ENCODE measurements around the gene CYP2W1.
"Not testable (repeated sequence)": the region's sequence is repeated elsewhere in the genome, so short reads cannot be mapped to it uniquely, and the experiment has no call there.

Gene CYP2W1

DNA sequence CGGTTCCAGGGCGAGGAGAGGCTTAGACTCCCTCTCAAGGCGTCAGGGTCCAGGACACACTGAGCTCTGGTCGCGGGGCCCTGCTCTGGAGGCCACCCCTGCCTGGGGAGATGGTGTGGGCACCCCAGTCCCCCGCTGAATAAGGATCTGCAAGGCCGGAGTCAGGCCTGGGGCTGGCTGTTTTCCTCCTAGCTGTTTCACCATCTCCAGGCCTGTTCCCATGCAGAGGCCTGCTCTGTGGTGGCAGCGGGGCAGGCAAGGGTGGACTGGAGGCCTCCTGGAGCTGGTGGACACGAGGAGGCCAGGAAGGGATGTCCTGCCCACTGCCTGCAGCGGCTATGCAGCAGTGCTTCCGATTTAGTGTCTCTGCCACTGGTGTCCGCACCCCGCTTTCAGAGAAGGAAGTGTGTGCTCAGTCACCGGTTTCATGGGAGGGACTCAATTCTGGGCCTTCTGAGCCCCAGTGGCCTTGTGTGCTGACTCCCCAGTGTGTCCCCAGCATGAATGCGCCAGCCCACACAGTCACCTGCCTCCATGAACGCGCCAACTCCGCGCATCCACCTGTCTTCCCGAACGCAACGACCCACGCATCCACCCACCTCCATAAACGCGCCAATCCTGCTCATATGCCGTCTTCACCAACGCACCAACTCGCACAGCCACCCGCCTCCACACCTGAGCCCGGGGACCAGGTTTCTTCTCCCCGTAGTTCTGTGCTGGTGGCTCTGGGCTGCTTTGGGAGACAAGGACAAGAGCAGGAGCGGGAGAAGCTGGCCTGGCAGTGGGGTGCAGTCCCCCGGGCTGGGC lies 46.9 kb downstream of the CYP2W1 start:
- no peak for ATAC-seq

DNA sequence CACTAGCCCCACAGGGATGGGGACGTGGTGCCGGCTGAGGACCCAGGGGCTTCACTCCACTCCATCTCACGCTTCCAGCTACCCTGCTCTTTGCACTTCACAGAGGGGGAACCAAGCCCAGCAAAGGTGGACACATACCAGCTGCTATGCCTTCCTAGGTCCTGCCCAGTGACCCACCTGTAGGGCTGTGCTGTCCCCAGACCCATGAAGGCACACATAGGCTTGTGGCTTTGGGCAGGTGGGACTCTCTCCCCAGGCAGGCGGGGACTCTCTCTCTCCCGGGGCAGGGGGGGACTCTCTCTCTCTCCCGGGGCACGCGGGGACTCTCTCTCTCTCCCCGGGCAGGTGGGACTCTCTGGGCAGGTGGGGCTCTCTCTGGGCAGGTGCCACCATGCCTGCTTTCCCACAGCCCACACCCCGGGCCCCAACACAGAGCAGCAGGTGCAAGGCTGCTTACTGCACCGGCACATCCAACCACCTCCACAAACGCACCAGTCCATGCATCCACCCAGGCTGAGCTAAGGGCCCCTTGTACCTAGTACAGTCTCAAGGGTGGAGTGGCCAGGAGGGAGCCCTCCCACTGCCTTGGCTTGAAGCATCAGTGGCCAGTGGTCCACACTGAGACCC lies 47.6 kb downstream of the CYP2W1 start:
- ATAC-seq, result no peak

DNA sequence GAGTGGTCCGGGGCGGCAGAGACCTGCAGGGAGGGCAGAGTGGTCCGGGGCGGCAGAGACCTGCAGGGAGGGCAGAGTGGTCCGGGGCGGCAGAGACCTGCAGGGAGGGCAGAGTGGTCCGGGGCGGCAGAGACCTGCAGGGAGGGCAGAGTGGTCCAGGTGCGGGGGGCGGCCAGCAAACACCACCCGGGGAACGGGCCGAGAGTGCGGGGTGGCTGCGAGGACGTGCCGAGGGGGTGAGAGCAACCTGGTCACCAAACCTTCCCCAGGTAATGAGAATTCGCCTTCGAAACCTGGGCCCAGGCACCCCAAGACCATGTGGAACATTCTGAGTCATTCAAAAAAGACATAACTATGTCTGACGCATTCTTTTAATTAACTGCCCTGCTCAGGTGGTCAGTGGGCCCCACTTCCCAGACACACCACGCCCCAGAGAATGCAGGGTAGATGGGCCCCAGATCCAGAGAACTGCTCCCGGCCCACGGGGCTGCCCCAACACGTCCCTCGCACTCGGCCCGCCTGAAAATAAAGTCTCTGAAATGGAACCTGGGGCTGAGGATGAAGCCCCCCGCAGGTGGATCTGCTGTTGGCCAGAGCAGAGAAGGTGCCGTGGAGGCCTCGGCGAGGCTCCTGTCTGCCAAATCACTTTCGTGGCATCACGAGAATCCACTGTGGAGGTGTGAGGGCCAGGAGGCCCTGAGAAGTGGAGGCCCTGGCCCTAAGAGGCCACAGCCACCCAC lies 48.9 kb downstream of the CYP2W1 start:
- no peak for ATAC-seq

DNA sequence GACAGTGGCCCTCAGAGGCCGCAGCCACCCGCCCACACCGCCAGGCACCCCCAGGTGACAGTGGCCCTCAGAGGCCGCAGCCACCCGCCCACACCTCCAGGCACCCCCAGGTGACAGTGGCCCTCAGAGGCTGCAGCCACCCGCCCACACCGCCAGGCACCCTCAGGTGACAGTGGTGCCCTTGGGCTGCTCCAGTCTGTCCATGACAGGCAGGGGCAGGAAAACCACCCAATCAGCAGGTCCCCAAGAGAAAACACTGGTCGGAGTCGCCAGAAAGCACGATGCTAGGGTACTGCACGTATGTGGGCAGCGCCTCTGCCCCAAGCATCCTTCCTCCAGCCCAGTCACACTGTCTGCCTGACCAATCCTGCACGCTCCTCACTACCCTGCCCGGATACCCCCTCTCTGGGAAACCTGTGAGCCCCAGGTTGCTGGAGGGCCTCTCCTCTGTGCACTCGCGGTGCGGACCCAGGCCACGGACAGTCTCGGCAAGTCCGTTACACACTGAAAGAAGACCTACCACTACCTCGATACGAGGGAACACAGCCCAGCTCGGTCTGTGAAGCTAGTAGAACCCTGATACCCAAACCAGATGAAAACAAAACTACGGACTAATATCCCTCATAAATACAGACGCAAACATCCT lies 49.7 kb downstream of the CYP2W1 start:
- ATAC-seq, result no peak

DNA sequence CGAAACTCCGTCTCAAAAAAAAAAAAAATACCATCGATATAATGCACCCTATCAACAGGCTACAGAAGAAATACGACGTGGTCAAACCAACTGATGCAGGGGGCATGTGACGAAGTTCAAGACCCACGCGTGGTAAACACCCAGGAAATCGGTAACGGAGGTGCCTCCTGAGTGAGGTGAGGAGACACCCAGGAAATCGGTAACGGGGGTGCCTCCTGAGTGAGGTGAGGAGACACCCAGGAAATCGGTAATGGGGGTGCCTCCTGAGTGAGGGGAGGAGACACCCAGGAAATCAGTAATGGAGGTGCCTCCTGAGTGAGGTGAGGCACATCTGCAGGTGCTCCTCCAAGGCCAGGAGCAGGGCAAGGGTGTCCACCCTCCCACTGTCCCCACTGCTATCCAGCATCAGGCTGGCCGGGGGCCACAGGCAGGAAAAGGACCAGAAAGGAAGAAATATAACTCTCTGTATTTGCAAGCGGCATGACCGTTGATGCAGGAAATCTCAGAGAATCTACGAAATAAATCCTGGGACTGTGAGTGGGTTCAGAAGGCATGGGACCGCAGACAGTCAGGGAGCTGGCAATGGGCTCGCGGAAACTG lies 50.7 kb downstream of the CYP2W1 start:
- no peak for ATAC-seq

DNA sequence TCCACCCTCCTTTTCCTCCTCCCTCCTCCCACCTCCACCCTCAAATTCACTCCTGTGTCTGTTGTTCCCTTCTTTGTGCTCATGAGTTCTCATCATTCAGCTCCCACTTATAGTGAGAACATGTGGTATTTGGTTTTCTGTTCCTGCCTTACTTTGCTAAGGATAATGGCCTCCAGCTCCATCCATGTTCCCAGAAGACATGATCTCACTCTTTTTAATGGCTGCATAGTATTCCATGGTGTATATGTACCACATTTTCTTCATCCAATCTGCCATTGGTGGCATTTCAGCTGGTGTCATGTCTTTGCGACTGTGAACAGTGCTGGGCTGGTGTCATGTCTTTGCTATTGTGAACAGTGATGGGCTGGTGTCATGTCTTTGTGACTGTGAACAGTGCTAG lies 51.8 kb downstream of the CYP2W1 start:
- ATAC-seq, result not testable (repeated sequence)

DNA sequence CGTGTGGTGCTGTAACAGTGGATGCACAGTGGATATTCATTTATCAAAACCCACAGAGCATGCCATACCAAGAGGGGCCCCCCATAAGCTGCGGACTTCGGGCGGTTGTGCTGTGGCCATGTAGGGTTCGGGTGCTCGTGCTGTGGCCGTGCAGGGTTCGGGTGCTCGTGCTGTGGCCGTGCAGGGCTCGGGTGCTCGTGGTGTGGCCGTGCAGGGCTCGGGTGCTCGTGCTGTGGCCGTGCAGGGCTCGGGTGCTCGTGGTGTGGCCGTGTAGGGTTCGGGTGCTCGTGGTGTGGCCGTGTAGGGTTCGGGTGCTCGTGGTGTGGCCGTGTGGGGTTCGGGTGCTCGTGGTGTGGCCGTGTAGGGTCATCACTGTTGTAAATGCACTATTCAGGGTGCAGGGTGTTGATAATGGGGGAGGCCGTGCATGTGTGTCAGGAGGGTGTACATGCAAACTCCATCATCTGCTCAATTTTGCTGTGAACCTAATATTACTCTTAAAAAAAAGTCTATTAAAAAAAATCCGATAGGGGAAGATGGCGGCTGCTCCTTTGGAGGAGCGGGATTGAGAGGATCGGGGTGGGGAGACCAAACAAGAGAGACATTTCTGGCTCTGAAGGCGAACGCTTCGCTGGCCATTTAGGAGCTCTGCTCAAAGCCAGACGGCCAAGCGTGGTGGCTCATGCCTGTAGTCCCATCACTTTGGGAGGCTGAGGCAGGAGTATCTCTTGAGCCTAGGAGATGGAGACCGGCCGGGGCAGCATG lies 53.4 kb downstream of the CYP2W1 start:
- ATAC-seq, result not testable (repeated sequence)
